Left renal pelvis (tissue), 4 donors: ENCODE results near the gene GABRB1. TPM values are rescaled to one million over a fixed set of nuclear protein-coding genes. Genes with fewer than 3 reads are reported as not detected.
A peak's percentile ranks its signal among the peaks of the same experiment; 100 is the strongest.

ENCODE experiments used
- DNase-seq, 4 donors: peaks; one replicate each; pipeline ENCODE4 v3.0.0-alpha.2; 2013; ENCODE audit warnings: low read depth in 4 of 4, low spot score in 3 of 4
- polyA plus RNA-seq, 4 donors: library from polyadenylated mRNA; unstranded; fragments of 120-200 nt; gene quantifications; one replicate each; pipeline ENCODE4 v1.2.1, GENCODE V29; 2013; ENCODE audit not compliant: insufficient read length in 4 of 4

GABRB1 gene
- polyA plus RNA-seq, 4 donors, result 0.50 to 1.0 (median 0.83) TPM; not detected in 1

DNA sequence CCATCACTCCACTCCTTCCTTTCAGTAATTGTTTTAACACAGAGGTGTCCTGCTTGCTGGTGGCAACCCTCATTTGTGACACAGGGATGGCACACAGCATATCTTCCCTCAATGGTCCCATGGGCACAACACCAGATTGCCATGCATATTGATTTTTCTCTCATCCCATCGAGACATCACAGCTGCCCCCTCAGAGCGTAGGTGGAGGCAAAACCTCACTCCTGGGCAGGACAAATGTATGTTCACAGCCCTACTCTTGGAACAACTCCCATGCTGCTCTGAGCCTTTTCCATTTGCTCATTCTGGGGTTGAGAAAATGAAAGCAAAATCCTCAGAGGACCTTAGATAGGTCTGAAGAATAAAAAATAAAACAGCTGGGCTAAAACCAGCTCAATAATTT, 172.2 kb downstream of the GABRB1 start:
- DNase-seq, result no peak

DNA sequence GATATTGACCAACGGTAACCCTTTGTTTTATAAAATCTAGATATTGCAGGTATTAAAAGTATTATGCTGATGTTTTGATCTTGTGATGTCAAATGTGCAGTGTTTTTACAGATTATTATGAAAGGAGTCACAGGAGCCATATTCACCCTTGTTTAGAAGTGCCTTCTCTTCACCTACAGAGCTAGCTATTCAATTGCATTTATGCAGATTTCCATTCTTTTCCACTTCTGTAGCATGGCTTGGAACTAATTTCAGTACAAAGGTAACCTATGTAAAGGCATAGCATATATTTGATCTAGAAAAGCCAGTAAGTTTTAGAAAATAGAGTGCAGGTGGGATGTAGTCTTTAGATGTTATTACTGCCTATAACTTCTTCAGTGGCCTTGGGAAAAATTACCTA, 176.2 kb downstream of the GABRB1 start:
- no peak for DNase-seq

DNA sequence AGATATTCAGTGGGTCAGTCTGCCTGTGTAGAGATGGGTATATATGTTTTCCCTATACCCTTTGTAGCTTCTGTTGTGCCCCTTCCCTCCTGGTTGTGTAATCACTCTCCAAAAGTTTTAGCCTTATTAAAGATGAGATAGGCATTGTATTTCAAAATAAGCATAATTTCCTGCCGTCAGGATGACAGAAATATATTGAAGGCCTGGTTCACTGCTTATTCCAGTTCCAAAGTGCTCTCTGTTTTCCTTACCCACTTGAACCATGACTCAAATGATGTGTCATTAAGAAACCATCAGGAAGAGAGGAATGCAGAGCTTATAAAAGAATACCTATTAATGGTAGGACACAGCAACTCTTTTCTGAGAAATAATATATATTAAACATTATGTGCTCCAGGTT, 178.5 kb downstream of the GABRB1 start:
- DNase-seq, result no peak

DNA sequence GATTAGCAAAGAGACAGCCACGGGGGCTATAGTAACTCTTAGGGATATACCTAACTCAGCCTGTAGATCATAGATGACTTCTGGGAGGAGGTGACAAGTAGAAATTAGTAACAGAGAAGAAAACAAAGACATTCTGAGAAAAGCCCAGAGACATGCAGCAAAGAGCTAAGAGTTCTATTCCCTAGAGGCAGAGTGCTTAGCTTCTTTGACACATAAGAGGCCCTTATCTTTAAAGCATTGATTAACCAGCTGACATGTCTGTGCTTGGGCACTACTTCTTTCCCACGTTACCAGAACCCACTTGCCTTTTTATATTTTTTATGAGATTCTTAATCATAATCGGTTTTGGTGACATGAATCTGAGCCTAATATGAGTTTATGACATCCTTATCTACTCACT, 179.5 kb downstream of the GABRB1 start:
- no peak for DNase-seq

DNA sequence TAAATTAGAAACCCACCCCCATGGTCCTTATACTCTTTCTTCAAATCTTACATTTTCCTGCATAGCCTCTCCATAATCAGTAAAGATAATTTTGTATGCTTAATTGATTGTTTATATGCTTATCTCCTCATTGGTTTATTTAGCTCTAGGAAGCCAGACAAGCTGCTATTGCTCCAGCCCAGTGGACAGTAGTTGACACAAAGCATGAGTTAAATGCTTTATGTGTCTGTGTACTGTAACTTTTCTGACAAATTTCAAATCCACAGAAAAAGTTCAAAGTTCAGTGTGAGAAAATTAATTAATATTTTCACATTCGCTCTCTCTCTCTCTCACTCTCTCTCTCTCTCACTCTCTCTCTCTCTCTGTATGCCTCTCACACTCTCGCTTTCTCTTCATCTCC, 181.7 kb downstream of the GABRB1 start:
- no peak for DNase-seq

DNA sequence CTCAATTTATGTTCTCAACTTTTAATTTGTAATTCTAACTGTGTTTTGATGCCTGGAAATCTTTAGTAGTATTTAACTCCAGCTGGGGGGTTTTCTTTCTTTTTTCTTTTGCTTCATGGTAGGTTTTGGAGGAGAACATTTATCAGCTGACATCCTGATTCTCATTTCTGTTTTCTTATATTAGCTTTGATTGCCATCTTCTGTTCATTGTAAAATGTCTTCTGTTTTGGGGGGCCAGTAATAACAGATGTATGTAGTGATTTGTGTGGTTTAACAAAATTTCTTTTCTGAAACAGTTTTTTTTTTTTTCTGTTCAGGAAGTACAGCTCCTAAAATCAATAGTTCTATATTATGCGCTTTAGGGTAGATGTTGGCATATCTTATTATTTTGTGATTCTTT, 182.2 kb downstream of the GABRB1 start:
- no peak for DNase-seq

DNA sequence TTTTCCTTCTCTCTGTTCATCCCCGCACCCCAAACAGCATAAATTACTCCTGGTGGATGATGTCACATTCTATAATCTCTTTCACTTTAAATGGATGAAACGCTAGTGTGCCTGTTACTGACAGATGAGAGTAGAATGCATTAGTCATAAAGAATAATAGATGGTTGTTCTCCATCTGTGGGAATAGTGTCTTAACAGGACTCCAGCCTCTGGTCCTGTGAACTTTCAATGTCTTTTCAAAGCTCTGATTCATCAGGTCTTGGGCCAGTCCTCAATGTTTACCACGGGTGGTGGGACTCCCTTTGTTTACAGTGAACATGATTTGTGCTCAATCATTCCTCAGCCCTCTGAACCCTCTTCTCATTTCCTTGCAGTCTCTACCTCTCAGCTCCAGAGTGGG, 182.6 kb downstream of the GABRB1 start:
- DNase-seq, result no peak

DNA sequence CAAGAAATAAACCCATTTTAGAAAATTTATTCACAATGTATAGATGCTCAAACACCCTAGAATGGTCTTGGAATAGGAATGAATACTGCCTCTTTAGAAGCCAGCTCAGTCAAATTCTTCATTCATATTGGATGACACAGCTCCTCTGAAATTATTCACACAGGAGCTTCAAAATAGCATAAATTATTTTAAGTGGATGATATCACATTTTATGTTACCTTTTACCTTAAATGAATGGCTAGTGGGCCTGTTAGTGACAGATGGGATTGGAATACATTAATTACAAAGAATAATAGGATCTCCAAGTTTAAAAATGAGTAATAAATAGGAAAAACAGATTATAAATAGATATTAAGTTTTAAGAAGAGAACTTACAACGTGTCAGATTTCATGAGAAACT, 184.4 kb downstream of the GABRB1 start:
- DNase-seq, result no peak

DNA sequence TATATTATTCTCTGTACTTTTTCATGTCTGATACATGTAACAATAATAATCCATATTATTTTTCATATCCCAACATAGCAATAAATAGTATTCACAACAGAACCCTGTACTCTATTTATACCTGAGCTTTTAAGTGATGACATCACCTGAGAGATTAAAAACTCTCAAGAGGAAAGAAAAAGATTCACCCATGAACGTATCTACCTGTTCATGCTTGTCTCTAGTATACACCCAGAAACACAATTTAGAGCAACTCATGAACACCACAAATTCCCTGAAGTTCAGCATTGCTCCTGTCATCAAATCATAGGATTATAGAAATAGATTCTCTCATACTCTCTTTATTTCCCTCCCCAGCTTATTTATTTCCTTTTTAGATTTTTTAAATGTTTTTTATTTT, 185.9 kb downstream of the GABRB1 start:
- no peak for DNase-seq

DNA sequence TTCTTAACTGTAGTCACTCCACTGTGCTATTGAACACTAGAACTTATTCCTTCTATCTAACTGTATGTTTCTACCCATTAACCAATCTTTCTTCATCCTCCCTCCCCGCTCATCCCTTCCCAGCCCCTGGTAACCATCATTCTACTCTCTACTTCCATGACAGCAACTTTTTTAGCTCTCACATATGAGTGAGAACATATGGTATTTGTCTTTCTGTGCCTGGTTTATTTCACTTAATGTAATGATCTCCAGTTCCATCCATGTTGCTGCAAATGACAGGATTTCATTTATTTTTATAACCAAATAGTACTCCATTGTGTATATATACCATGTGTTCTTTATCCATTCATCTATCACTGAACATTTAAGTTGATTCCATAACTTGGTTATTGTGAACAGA, 186.5 kb downstream of the GABRB1 start:
- no peak for DNase-seq

DNA sequence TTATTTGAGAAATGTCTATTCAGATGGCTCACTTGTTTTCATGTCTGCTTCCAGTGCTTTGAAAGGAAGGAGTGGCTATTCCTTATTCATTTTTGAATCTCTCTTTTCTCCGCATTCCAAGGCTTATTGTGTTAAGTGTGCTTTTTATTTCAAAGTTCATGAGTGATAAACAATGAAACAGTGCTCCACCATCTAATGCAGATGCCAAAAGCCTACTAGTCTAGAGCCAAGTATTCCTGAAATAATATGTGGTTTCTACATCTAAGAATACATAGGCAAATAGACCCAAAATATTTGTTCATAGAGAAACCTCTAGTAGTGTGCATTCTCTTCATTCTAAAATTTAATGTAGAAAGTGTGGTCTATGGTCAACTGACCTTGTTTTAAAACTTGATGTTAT, 187.3 kb downstream of the GABRB1 start:
- DNase-seq, result no peak

DNA sequence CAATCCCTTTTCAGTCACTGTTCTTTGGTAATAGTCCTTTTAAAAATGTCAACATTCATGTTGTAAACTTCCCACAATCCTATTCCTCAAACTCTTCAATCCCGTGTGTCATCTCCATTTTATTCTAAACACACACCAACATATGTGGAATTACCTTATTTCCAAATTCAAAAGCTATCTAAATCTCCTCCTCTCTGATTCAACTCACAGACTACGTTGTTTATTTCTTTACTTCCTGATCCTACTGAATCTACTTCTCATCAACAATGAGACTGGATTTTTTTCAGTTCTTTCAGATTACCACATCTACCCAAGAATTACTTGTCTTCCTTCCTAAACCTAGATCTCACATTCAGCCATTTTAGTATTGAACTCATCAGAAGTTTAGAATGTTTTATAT, 188.2 kb downstream of the GABRB1 start:
- DNase-seq, result no peak

DNA sequence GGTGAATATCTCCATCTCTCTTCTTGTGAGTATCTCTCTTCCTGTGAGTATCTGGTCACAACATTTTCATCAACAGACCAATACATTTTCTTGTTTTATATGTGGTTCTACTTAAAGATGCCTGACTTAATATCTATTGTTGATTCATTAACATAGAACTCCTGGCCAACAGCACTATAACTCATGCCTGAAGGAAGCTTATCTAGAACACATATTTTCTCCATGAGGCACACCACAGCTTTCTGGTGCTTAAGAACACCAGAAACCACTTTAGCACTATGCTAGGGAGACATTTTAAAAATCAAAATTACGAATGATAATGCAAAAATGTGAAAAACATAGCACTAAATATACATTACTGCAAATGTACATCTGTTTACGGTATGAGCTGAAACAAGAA, 190.4 kb downstream of the GABRB1 start:
- no peak for DNase-seq

DNA sequence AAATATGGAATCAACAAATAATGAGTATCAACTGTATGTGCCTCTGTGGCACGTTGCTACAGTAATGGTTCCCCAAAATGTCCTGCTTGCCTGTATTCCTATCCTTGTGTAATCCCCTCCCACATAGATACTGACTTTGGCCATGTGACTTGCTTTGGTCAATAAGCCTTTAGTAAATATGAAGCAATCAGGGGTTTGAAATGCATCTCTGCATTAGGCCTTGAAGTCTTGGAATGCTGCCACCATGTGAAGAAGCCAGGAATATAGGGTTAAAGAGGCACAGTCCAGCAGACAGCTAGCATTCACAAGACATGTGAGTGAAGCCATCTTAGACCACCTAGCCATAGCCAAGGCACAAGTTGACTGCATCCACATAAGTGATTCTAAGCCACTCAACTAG, 190.9 kb downstream of the GABRB1 start:
- DNase-seq, result no peak

DNA sequence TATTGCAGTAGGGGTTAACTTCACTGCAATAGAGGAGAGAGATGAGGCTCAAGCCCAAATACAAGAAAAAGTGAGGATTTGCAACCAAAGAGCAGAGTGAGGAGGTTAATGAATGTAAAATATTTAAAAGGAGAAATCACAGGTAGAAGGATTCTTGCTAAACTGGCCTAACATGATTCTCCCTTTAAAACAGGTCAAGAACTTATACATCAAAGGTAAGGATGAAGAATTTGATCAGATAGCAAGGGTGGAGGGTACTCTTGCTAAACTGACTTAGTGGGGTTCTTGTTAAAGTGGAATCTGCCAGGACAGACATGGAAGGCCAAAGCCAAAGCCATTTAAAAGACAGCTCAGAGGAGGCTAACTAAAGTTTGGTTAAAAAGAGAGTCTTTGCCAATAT, 193.0 kb downstream of the GABRB1 start:
- no peak for DNase-seq

DNA sequence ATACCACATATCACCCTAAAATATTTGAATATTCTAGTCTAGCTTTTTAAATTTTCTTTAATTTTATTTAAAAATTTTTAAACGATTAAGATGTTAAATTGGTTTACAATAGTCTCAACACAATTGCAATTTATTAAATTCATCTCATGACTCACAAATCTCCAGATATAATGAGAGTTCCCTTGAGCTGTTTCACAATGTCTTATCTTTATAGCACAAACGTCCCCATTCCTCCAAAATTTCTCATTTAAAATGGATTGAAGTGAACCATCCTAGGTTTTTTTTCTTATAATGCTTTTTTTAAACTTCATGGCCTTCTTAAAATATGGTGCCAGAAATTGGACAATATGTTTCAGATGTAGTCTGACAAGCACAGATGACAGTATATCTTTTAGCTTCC, 204.4 kb downstream of the GABRB1 start:
- DNase-seq, result no peak

DNA sequence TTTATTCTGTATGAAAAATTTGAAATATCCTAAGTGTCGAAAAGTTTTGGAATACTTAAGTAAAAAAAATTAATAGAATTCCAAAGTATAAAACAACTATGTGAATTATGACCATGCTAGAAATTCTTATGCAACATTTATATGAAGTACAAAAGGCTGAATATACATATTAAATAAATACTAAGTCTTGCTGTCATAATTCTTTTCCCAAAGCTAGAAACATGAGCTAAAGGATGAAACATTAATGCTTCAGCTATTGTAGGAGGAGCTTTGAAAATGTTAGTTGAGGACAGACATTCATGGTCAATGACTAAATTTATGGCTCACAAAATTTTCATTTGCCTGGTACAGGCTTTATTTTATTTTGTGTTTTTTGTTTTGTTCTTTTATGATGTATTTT, 207.3 kb downstream of the GABRB1 start:
- no peak for DNase-seq

DNA sequence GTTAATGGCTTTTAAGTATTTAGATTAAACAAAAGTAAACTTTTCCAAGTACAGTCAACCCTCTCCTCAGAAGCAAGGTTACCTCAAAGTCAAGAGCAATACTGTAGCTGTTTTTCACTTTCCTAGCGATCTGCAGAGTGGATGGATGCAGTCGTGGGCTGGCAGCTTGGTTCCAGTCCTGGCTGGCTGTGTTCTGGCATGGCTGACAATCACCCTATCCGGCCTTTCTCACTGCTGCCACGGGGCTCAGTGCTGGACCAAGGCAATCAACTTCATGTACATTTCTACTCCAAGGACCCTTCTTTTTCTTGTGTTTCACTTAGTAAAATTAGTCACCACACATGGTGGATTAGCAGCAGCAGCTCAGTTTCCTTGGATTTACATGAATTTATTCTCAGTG, 208.3 kb downstream of the GABRB1 start:
- DNase-seq, result no peak

DNA sequence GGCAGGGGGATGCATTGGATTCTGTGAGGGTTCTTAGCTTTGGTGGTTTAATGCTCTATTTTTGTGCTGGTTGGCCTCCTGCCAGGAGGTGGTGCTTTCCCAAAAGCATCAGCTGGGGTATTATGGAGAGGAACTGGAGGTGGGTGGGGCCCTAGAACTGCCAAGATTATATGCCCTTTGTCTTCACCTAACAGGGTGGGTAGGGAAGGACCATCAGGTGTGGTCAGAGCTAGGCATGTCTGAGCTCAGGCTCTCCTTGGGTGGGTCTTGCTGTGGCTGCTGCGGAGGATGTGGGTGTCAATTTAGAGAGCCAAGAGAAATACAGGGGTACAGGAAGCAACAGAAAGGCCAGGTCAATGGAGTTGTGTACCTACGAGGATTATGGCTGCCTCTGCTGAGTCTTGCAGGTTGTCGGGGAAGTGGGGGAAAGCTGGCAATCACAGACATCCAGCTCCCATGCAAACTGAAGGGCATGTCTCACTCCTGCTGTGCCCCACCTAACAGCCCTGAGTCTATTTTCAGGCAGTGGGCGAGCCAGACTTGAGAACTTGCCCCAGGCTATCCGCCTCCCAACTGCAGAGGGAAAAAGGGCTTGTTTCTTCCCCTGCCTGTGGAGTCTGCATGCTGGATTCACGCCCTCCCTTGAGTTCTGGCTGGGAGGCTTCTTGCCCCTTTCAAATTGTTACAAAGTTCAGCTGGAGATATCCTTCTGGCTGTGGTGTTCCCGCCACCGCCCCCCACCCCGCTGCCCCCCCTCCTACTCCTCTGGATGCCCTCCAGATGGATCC, 220.2 kb downstream of the GABRB1 start:
- DNase-seq, result no peak

DNA sequence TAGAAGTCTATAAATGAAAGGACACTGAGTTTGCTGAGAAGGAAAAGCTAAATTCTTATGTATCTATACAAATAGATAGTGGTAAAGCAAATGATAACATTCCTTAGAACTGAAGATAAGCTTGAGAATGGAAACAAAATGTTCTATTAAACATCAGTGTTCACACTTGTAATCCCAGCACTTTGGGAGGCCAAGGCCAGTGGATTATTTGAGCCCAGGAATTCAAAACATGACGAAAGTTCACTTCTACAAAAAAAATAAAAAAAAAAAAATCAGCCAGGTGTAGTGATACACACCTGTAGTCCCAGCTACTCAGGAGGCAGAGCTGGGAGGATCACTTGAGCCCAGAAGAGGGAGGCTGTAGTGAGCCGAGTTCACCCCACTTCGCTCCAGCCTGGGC, 232.4 kb downstream of the GABRB1 start:
- DNase-seq, result no peak

DNA sequence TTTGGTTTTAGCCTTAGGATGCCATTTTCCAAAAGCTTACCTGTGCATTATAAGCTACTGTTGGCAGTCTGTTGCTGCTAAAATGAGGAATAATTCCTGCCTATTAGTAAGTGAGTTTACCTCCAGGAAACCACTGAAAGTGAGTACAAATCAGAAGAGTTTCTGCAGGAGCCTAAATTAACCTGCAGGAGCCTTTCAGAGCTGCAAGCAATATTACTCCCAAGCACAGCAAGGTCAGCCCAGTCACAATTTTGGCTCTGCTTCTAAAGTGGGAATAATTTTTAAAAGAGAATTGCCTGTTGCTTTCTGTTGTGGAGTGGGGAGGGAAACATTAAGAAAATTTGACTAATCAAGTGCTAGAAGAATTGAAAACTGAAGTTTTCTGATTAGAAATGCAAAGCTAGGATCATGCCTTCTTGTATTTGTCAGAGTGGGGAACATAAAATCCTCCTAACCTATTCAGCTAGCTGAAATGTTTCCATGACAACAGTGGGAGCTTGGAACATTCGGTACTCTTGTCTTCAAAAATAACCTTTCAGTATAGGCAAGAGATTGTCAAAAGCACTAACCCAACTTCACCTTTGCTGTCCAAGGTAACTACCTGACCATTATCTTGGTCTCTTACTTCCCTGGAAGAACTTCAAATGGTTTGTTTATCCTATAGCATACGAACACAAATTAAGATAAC, 239.0 kb downstream of the GABRB1 start:
- DNase-seq, result peak in 1 of 4 donors; percentile 1

DNA sequence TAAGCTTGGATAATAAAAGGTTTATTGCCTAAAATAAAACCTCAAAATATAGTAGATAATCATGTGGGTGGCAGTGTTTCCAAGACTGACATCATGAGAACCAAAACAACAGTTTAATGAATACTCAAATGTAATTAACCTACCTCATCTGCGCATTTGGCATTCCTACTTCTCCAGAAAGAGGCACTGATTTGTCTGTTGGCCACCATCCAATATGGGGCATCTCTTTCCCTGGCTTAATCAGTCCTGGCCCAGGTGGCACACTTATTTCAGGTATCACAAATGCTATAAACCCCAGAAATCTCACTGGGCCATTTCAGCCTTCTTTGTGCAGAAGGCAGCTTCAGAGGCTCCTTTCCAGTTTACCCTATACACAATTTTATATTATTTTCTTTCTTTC, 239.9 kb downstream of the GABRB1 start:
- DNase-seq, result no peak
